Activated CD4-positive, alpha-beta memory T cell treated with anti-CD3 and anti-CD28 coated beads, Interleukin-2, amount 10 ng/mL, durations not matched to agents 7 days and 5 days (primary cell): ENCODE data around the gene FHAD1. TPM values are rescaled to one million over a fixed set of nuclear protein-coding genes. Genes with fewer than 3 reads are reported as not detected.

ENCODE experiments used
- CTCF ChIA-PET: fragments of 350-600 bp; sonication (Branson Sonifier 250); formaldehyde crosslinking; loops from one replicate; lab custom pipeline; 2021; ENCODE audit warnings: antibody characterized with exemption, inconsistent platforms; lab: Charles Lee
- POLR2A ChIA-PET: fragments of 350-600 bp; sonication (Branson Sonifier 250); formaldehyde crosslinking; loops from one replicate; lab custom pipeline; 2021; ENCODE audit warnings: antibody characterized with exemption; lab: Charles Lee
- DNase-seq: peaks from one replicate; pipeline ENCODE4 v3.0.0-alpha.2; 2020
- H3K27ac Mint-ChIP-seq: one replicate; pipeline ENCODE4 v1.8.0; 2021; ENCODE audit warnings: mild to moderate bottlenecking, mixed read lengths
- H3K27me3 Mint-ChIP-seq: one replicate; pipeline ENCODE4 v1.8.0; 2021; ENCODE audit warnings: mixed read lengths
- H3K36me3 Mint-ChIP-seq: one replicate; pipeline ENCODE4 v1.8.0; 2021; ENCODE audit warnings: low read depth, mixed read lengths
- H3K4me1 Mint-ChIP-seq: one replicate; pipeline ENCODE4 v1.8.0; 2021; ENCODE audit warnings: mixed read lengths
- H3K4me3 Mint-ChIP-seq: one replicate; pipeline ENCODE4 v1.8.0; 2021; ENCODE audit warnings: mild to moderate bottlenecking, mixed read lengths
- H3K9me3 Mint-ChIP-seq: one replicate; pipeline ENCODE4 v1.8.0; 2021; ENCODE audit warnings: mixed read lengths
- total RNA-seq, 2 experiments: library from RNA; stranded (reverse); gene quantifications; one replicate each; pipeline ENCODE4 v1.2.3, GENCODE V29; 2021

FHAD1 gene
- total RNA-seq, 2 experiments from 2014 or later, result 0.18 TPM; not detected in 1

- peaks cover 26% of the 10 kb centered on the region for H3K27me3 Mint-ChIP-seq
- no peaks in the 10 kb centered on the region for H3K9me3 Mint-ChIP-seq
- H3K27ac Mint-ChIP-seq, result no peak overlapping the region
- ChIA-PET POLR2A (no interaction called here), CTCF (no interaction called here)
- no peaks in the 10 kb centered on the region for H3K4me1 Mint-ChIP-seq
- no peak for DNase-seq
- no peak overlapping the region for H3K4me3 Mint-ChIP-seq
- H3K36me3 Mint-ChIP-seq, result no peaks in the 10 kb centered on the region
Measured at GRCh38 chr1:15224259-15224869, 22.7 kb upstream of the FHAD1 start.

- Mint-ChIP-seq H3K27me3 (peaks cover 28% of the 10 kb centered on the region), H3K4me1 (no peaks in the 10 kb centered on the region), H3K36me3 (no peaks in the 10 kb centered on the region), H3K4me3 (no peak overlapping the region), H3K9me3 (no peaks in the 10 kb centered on the region), H3K27ac (no peak overlapping the region)
- DNase-seq, result no peak
- POLR2A ChIA-PET, result no interaction called here
- CTCF ChIA-PET, result no interaction called here
Measured at GRCh38 chr1:15224974-15225373, 22.0 kb upstream of the FHAD1 start.

- ChIA-PET CTCF (no interaction called here), POLR2A (no interaction called here)
- DNase-seq, result no peak
- Mint-ChIP-seq H3K4me1 (no peaks in the 10 kb centered on the region), H3K27me3 (peaks cover 28% of the 10 kb centered on the region), H3K36me3 (no peaks in the 10 kb centered on the region), H3K9me3 (no peaks in the 10 kb centered on the region), H3K27ac (no peak overlapping the region), H3K4me3 (no peak overlapping the region)
Measured at GRCh38 chr1:15225461-15225860, 21.6 kb upstream of the FHAD1 start.

- POLR2A ChIA-PET, result no interaction called here
- CTCF ChIA-PET, result no interaction called here
- no peak overlapping the region for H3K27ac Mint-ChIP-seq
- peaks cover 6% of the 10 kb centered on the region for H3K4me1 Mint-ChIP-seq
- H3K9me3 Mint-ChIP-seq, result no peaks in the 10 kb centered on the region
- H3K36me3 Mint-ChIP-seq, result no peaks in the 10 kb centered on the region
- no peak overlapping the region for H3K4me3 Mint-ChIP-seq
- DNase-seq, result no peak
- H3K27me3 Mint-ChIP-seq, result peaks cover 19% of the 10 kb centered on the region
Measured at GRCh38 chr1:15226388-15227255, 20.4 kb upstream of the FHAD1 start.

- H3K9me3 Mint-ChIP-seq, result no peaks in the 10 kb centered on the region
- H3K4me3 Mint-ChIP-seq, result no peak overlapping the region
- POLR2A ChIA-PET, result no interaction called here
- DNase-seq, result no peak
- H3K4me1 Mint-ChIP-seq, result peaks cover 17% of the 10 kb centered on the region
- no peaks in the 10 kb centered on the region for H3K36me3 Mint-ChIP-seq
- H3K27me3 Mint-ChIP-seq, result peaks cover 19% of the 10 kb centered on the region
- CTCF ChIA-PET, result interaction anchor here (0.6 kb wide), 1 partner anchor 65 kb away, joined by 3 read pairs; no protein-coding TSS in a partner anchor
- H3K27ac Mint-ChIP-seq, result no peak overlapping the region
Measured at GRCh38 chr1:15229707-15230131, 17.3 kb upstream of the FHAD1 start.

- H3K4me3 Mint-ChIP-seq, result no peak overlapping the region
- H3K4me1 Mint-ChIP-seq, result peaks cover 20% of the 10 kb centered on the region
- no peaks in the 10 kb centered on the region for H3K9me3 Mint-ChIP-seq
- no peak for DNase-seq
- POLR2A ChIA-PET, result no interaction called here
- H3K27me3 Mint-ChIP-seq, result peaks cover 21% of the 10 kb centered on the region
- CTCF ChIA-PET, result interaction anchor here (0.6 to 1.5 kb wide), 2 partner anchors 11 to 381 kb away, joined by 3 to 4 read pairs; no protein-coding TSS in a partner anchor
- peak overlapping the region; percentile 9 for H3K27ac Mint-ChIP-seq
- H3K36me3 Mint-ChIP-seq, result no peaks in the 10 kb centered on the region
Measured at GRCh38 chr1:15231714-15232201, 15.3 kb upstream of the FHAD1 start.

GRCh38 chr1:15233689-15234088 is 13.3 kb upstream of the FHAD1 start:
- Mint-ChIP-seq H3K4me1 (peaks cover 20% of the 10 kb centered on the region), H3K9me3 (no peaks in the 10 kb centered on the region), H3K4me3 (no peak overlapping the region), H3K36me3 (no peaks in the 10 kb centered on the region), H3K27ac (no peak overlapping the region), H3K27me3 (peaks cover 28% of the 10 kb centered on the region)
- CTCF ChIA-PET, result no interaction called here
- DNase-seq, result no peak
- POLR2A ChIA-PET, result interaction anchor here (0.7 kb wide), 1 partner anchor 105 kb away, joined by 3 read pairs; no protein-coding TSS in a partner anchor

GRCh38 chr1:15236321-15236721 is 10.7 kb upstream of the FHAD1 start:
- Mint-ChIP-seq H3K36me3 (no peaks in the 10 kb centered on the region), H3K27ac (no peak overlapping the region), H3K9me3 (no peaks in the 10 kb centered on the region), H3K4me3 (no peak overlapping the region), H3K27me3 (peaks cover 20% of the 10 kb centered on the region), H3K4me1 (peaks cover 17% of the 10 kb centered on the region)
- POLR2A ChIA-PET, result no interaction called here
- no peak for DNase-seq
- CTCF ChIA-PET, result no interaction called here

GRCh38 chr1:15236746-15237145 is 10.3 kb upstream of the FHAD1 start:
- H3K9me3 Mint-ChIP-seq, result no peaks in the 10 kb centered on the region
- H3K4me1 Mint-ChIP-seq, result peaks cover 13% of the 10 kb centered on the region
- ChIA-PET POLR2A (no interaction called here), CTCF (no interaction called here)
- H3K27ac Mint-ChIP-seq, result no peak overlapping the region
- no peak for DNase-seq
- H3K27me3 Mint-ChIP-seq, result peaks cover 24% of the 10 kb centered on the region
- H3K36me3 Mint-ChIP-seq, result no peaks in the 10 kb centered on the region
- no peak overlapping the region for H3K4me3 Mint-ChIP-seq

GRCh38 chr1:15238789-15239188 is 8.2 kb upstream of the FHAD1 start:
- no peak overlapping the region for H3K27ac Mint-ChIP-seq
- H3K27me3 Mint-ChIP-seq, result peaks cover 33% of the 10 kb centered on the region
- ChIA-PET CTCF (interaction anchor here (1.2 kb wide), 1 partner anchor 85 kb away, joined by 3 read pairs; no protein-coding TSS in a partner anchor), POLR2A (no interaction called here)
- H3K4me3 Mint-ChIP-seq, result no peak overlapping the region
- no peaks in the 10 kb centered on the region for H3K36me3 Mint-ChIP-seq
- peaks cover 6% of the 10 kb centered on the region for H3K4me1 Mint-ChIP-seq
- no peak for DNase-seq
- no peaks in the 10 kb centered on the region for H3K9me3 Mint-ChIP-seq

- no peak overlapping the region for H3K4me3 Mint-ChIP-seq
- CTCF ChIA-PET, result no interaction called here
Measured at GRCh38 chr1:15242766-15243165, 4.3 kb upstream of the FHAD1 start.

GRCh38 chr1:15243275-15244043 is 3.6 kb upstream of the FHAD1 start:
- H3K9me3 Mint-ChIP-seq, result peaks cover 15% of the 10 kb centered on the region
- H3K27me3 Mint-ChIP-seq, result peaks cover 56% of the 10 kb centered on the region
- POLR2A ChIA-PET, result no interaction called here
- DNase-seq, result no peak
- H3K36me3 Mint-ChIP-seq, result peaks cover 5% of the 10 kb centered on the region
- CTCF ChIA-PET, result no interaction called here
- peaks cover 16% of the 10 kb centered on the region for H3K4me1 Mint-ChIP-seq
- H3K4me3 Mint-ChIP-seq, result no peak overlapping the region
- H3K27ac Mint-ChIP-seq, result no peak overlapping the region

More at GRCh38 chr1:15242766-15243165, 4.3 kb upstream of the FHAD1 start:
- peaks cover 9% of the 10 kb centered on the region for H3K4me1 Mint-ChIP-seq
- H3K27ac Mint-ChIP-seq, result no peak overlapping the region
- no peak for DNase-seq
- peaks cover 4% of the 10 kb centered on the region for H3K36me3 Mint-ChIP-seq
- peaks cover 15% of the 10 kb centered on the region for H3K9me3 Mint-ChIP-seq
- POLR2A ChIA-PET, result no interaction called here
- peaks cover 50% of the 10 kb centered on the region for H3K27me3 Mint-ChIP-seq

GRCh38 chr1:15244813-15245212 is 2.2 kb upstream of the FHAD1 start:
- Mint-ChIP-seq H3K36me3 (peaks cover 5% of the 10 kb centered on the region), H3K27me3 (peaks cover 66% of the 10 kb centered on the region), H3K27ac (no peak overlapping the region), H3K9me3 (peaks cover 15% of the 10 kb centered on the region), H3K4me1 (peaks cover 30% of the 10 kb centered on the region), H3K4me3 (no peak overlapping the region)
- CTCF ChIA-PET, result no interaction called here
- POLR2A ChIA-PET, result no interaction called here
- DNase-seq, result no peak
